Nephron (organoid): Measurements from ENCODE around the gene LMBR1.

ENCODE experiments used
- H3K27ac Mint-ChIP-seq, 3 experiments: 2 replicates each; pipeline ENCODE4 v1.8.0; 2020; ENCODE audit warnings: mixed read lengths in 3 of 3, mild to moderate bottlenecking in 2 of 3, moderate library complexity in 1 of 3
- H3K27me3 Mint-ChIP-seq: 2 replicates; pipeline ENCODE4 v1.8.0; 2021; ENCODE audit warnings: low read depth, mild to moderate bottlenecking, moderate library complexity, mixed read lengths
- H3K36me3 Mint-ChIP-seq: 2 replicates; pipeline ENCODE4 v1.8.0; 2020; ENCODE audit warnings: low read depth, mixed read lengths
- H3K4me1 Mint-ChIP-seq: 2 replicates; pipeline ENCODE4 v1.8.0; 2020; ENCODE audit warnings: mixed read lengths
- H3K4me3 Mint-ChIP-seq, 3 experiments: 2 replicates each; pipeline ENCODE4 v1.8.0; 2020; ENCODE audit warnings: mild to moderate bottlenecking in 3 of 3, mixed read lengths in 3 of 3, moderate library complexity in 2 of 3
- H3K9me3 Mint-ChIP-seq: 2 replicates; pipeline ENCODE4 v1.8.0; 2020; ENCODE audit warnings: mixed read lengths
- TF ChIP-seq, protein P1 (sequence below), 3 experiments: fragments of 200-600 bp; sonication (generic); IDR thresholded peaks; one replicate each; pipeline ENCODE4 v1.5.0; 2021; ENCODE audit warnings: antibody characterized with exemption in 3 of 3; ENCODE audit not compliant: unreplicated experiment in 3 of 3

The LMBR1 gene

DNA sequence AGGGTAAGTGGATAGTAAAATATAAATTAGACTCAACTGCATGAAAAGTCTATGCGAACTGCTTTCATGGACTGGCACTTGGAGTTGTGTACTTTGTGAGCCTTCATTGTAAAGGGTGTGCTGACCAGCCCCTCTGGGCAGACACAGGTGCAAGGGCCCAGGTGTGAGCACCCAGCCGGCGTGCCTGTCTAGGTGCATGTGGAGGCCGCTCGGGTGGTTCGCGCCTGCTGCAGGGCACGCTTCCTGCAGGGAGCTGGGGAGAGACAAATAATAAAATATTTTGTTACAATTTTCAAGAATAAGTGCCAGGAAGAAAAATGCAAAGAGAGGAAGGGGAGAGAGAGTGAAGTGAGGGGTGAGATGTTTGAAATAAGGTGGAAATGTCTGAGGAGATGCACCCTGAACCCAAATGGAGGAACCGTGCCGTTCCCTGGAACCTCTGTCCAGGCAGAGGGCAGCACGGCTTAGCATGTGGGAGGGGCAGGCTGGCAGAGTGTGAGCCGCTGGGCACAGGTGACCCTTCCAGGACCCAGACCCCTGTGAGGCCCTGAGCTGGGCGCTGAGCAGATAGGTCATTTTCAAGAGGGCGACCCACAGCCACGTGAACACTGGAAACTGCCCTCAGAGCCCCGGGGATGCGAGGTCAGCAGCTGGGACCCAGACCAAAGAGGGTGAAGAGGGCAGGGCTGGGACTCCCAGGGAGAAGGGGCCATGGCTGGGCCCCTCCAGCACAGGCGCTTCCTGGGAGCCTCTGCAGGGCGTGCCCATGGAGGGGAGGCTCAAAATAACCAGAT lies 223.8 kb downstream of the LMBR1 start:
- Mint-ChIP-seq H3K36me3 (peaks cover 4% of the 10 kb centered on the region), H3K27me3 (no peaks in the 10 kb centered on the region)
- TF ChIP-seq, protein P1, sequence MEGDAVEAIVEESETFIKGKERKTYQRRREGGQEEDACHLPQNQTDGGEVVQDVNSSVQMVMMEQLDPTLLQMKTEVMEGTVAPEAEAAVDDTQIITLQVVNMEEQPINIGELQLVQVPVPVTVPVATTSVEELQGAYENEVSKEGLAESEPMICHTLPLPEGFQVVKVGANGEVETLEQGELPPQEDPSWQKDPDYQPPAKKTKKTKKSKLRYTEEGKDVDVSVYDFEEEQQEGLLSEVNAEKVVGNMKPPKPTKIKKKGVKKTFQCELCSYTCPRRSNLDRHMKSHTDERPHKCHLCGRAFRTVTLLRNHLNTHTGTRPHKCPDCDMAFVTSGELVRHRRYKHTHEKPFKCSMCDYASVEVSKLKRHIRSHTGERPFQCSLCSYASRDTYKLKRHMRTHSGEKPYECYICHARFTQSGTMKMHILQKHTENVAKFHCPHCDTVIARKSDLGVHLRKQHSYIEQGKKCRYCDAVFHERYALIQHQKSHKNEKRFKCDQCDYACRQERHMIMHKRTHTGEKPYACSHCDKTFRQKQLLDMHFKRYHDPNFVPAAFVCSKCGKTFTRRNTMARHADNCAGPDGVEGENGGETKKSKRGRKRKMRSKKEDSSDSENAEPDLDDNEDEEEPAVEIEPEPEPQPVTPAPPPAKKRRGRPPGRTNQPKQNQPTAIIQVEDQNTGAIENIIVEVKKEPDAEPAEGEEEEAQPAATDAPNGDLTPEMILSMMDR (IDR thresholded peaks at IDR 0.05; ENCODE audit: unreplicated experiment in 3 of 3): no peak

DNA sequence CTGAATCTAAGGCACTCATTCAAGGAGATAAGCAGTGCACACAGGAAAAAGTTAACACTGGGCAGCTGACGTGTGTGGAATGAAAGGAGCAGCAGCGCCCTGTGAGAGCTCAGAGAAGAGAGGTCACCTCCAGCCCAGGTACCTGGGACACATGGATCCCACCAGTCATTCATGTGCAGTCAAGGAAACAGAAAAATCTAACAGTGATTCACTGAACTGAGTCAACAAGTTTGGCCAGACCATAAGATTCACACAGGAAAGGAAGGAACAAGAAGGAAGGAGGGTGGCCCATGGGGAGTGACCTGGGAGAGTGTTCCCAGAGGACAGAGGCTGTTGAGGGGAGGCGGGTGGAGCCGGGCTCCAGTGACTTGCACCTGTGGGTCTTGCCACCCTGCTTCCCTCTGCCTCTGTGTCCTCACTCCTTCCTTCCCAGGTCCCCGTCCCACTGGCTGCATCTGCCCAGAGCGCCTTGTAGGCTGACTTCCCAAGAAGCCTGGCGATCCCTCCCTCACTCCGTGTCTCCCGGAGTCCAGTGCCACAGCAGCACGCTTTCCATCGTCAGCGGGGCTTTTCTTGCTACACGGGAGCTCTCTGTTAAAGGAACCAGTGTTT lies 224.7 kb downstream of the LMBR1 start:
- Mint-ChIP-seq H3K27ac (no peak overlapping the region), H3K4me1 (no peaks in the 10 kb centered on the region), H3K36me3 (peaks cover 4% of the 10 kb centered on the region), H3K9me3 (no peaks in the 10 kb centered on the region), H3K4me3 (no peak overlapping the region), H3K27me3 (no peaks in the 10 kb centered on the region)
- TF ChIP-seq, protein P1 (IDR thresholded peaks at IDR 0.05; ENCODE audit: unreplicated experiment in 3 of 3): no peak

More for the DNA sequence above, 223.8 kb downstream of the LMBR1 start:
- Mint-ChIP-seq H3K4me1 (peaks cover 8% of the 10 kb centered on the region), H3K4me3 (no peak overlapping the region), H3K27ac (no peak overlapping the region), H3K9me3 (no peaks in the 10 kb centered on the region)

DNA sequence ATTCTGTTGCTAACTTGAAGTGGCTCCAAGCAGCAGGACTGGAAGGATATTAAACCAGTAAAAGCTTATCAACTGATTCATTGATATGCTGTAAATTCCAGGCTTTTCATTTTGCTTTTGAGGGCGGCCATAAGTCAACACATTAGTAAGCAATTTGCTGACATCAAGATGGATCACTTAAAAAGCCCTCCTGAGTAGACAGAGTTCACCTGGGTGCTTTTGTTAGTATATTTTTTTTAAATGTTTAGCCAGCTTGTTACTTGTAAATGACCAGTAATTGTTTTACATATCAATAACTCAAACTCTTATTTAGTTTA lies 225.9 kb downstream of the LMBR1 start:
- Mint-ChIP-seq H3K27ac (no peak overlapping the region), H3K4me1 (no peaks in the 10 kb centered on the region), H3K9me3 (no peaks in the 10 kb centered on the region), H3K27me3 (no peaks in the 10 kb centered on the region), H3K4me3 (no peak overlapping the region), H3K36me3 (peaks cover 4% of the 10 kb centered on the region)
- TF ChIP-seq, protein P1 (IDR thresholded peaks at IDR 0.05; ENCODE audit: unreplicated experiment in 3 of 3): no peak

DNA sequence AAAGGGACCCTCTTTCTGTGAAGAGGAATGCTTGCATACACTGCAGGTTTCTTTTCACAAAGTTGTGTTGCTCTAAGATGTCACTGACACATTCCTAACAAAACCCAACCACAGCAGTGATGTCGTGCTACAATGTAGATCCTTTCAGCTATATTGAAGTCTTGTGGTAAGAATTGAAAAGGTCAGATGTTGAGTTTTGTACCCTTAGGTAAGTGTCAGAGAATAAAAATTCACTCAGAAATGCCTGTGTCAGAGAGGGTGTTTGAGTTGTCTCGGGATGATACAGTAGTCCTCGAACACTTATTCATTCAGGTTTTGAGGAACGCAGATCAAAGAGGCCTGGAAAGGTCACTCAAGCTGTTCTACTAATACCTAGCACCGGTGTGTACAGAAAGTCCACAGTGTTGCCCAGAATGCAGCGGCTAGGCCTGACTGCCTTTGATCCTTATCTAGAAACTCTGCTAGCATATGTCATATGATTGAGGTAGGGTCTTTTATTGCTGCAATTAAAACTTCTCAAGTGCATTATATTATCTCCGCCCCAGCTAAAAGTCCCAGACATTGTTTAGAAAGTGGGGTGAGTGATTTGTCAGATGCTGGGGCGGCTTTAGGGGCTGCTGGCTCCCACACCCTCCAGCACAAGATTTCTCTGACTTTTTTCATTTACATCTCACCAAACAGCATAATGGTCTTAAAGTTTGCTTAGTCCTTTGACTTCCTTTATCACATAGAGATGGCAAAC lies 226.4 kb downstream of the LMBR1 start:
- Mint-ChIP-seq H3K27me3 (no peaks in the 10 kb centered on the region), H3K9me3 (no peaks in the 10 kb centered on the region), H3K4me3 (no peak overlapping the region), H3K4me1 (no peaks in the 10 kb centered on the region), H3K27ac (no peak overlapping the region), H3K36me3 (peaks cover 4% of the 10 kb centered on the region)
- TF ChIP-seq, protein P1 (IDR thresholded peaks at IDR 0.05; ENCODE audit: unreplicated experiment in 3 of 3): no peak

DNA sequence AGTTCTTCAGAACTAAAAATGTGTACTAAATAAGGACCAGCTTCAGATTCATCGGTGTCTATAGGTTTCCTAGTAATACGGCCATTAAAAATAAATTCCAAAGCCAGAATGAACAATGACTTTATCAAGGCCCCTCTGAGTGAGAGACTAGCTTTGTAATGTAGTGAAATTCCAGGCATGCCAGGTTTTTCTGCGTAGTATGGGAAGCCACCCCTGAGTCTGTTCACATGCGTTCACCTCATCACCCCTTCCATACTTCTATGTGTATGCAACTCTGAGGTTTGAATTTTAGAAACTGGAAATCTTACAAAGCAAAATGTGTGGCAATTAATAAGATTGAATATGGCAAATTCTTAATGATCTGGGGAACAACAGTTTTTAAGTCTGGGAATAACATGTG lies 227.9 kb downstream of the LMBR1 start:
- H3K4me1 Mint-ChIP-seq: no peaks in the 10 kb centered on the region
- TF ChIP-seq, protein P1 (IDR thresholded peaks at IDR 0.05; ENCODE audit: unreplicated experiment in 3 of 3): no peak
- no peaks in the 10 kb centered on the region for H3K9me3 Mint-ChIP-seq
- no peaks in the 10 kb centered on the region for H3K27me3 Mint-ChIP-seq
- no peak overlapping the region for H3K27ac Mint-ChIP-seq
- peaks cover 4% of the 10 kb centered on the region for H3K36me3 Mint-ChIP-seq
- H3K4me3 Mint-ChIP-seq: no peak overlapping the region
